Subcutaneous adipose tissue (tissue), 4 donors: ENCODE measurements around the gene FJX1. TPM values are rescaled to one million over a fixed set of nuclear protein-coding genes. Genes with fewer than 3 reads are reported as not detected.

ENCODE experiments used
- total RNA-seq, 4 donors: library from RNA; depleted of rRNA; stranded (reverse); fragments of >200 nt; gene quantifications; one replicate each; pipeline ENCODE4 v1.1.0, GENCODE V29; 2016
- TF ChIP-seq, protein P1 (sequence below): fragments of 450-650 bp; IDR thresholded peaks from one replicate; pipeline ENCODE4 v1.5.1; 2016; ENCODE audit warnings: low read depth, mild to moderate bottlenecking, control low read depth, antibody characterized with exemption, moderate library complexity

FJX1 gene
- total RNA-seq, 4 donors from 2014 or later: 1.1 to 4.6 (median 2.1) TPM

DNA sequence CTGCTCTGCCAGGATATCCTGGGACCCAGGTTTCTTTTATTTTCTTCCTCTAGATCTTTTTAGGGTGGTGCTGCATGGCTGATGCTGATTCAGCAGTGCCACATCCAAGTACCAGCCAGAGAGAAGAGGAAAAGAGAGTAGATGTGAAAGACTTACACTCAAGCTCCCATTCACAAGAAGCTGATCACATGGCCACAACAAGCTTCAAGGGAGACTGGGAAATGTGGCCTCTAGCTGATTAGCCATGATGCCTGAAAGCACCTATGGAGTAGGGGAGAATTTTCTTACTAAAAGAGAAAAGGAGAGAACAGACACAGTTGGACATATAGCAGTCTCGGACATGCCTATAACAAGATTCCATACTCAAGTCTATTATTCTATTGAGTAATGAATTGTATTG is 34.4 kb upstream of the FJX1 start:
- TF ChIP-seq, protein P1, sequence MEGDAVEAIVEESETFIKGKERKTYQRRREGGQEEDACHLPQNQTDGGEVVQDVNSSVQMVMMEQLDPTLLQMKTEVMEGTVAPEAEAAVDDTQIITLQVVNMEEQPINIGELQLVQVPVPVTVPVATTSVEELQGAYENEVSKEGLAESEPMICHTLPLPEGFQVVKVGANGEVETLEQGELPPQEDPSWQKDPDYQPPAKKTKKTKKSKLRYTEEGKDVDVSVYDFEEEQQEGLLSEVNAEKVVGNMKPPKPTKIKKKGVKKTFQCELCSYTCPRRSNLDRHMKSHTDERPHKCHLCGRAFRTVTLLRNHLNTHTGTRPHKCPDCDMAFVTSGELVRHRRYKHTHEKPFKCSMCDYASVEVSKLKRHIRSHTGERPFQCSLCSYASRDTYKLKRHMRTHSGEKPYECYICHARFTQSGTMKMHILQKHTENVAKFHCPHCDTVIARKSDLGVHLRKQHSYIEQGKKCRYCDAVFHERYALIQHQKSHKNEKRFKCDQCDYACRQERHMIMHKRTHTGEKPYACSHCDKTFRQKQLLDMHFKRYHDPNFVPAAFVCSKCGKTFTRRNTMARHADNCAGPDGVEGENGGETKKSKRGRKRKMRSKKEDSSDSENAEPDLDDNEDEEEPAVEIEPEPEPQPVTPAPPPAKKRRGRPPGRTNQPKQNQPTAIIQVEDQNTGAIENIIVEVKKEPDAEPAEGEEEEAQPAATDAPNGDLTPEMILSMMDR: no peak

DNA sequence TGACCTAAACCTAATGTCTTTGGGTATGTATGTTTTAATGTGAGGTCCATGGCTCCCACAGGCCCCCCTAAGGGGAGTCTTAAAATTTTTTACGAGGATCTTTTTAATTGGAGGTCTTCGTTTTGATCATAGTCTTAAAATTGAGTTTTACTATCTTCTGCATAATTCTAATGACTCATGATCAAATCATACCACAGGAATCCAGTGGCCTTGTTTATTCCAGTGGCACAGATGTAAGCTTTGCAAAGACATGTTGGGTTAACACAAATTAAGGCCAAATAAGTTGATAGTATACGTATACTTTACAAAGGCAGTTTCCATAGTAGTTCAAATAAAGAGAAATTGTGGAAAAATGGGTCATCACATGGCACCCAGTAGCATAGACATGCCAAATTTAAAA is 33.9 kb upstream of the FJX1 start:
- TF ChIP-seq, protein P1: no peak

DNA sequence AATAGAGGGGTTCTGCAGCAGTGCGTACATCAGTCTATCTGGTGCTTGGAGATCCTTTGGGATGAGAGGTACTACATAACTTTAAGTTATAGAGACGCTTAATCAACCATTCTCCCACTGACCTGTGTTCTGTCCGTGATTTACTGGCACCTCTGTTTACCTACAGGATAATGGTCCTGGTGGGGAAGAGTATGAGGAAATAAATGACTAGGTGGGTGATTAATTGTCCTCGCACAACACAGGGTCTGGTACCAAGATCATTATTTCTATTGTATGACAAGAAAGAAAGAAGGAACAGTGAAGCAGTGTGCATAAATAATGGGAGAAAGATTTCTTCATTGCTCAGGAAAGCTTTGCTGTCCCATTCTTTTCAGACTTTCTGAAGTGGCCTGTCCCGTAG is 32.8 kb upstream of the FJX1 start:
- TF ChIP-seq, protein P1: no peak

DNA sequence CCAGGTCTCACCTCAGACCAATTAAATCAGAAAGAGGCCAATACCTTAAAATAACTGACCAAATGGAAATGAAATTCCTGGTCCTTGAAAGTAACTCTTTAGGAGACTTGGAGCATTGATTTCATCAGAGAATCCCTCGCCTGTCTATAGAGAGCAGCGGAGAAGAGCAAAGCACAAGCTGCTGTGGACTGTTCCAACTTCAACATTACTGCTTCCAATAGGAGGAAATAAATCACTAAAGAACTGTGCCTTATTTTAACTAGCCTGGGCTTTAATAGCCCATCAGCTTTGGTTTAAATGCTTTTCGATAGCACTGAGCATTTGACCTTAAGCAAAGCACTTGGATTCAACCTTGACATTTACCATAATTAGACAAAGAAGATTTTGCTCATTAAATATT is 32.0 kb upstream of the FJX1 start:
- TF ChIP-seq, protein P1: no peak

DNA sequence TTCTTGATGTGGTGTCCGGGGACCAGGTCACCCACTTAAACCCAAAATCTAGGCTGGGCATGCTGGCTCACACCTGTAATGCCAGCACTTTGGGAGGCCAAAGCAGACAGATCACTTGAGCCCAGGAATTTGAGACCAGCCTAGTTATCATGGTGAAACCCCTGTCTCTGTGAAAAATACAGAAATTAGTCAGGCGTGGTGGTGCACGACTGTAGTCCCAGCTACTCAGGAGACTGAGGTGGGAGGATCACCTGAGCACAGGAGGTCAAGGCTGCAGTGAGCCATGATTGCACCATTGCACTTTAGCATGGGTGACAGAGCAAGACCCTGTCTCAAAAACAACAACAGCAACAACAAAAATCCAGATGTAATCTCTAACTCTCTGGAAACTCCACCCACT is 30.3 kb upstream of the FJX1 start:
- TF ChIP-seq, protein P1: no peak

DNA sequence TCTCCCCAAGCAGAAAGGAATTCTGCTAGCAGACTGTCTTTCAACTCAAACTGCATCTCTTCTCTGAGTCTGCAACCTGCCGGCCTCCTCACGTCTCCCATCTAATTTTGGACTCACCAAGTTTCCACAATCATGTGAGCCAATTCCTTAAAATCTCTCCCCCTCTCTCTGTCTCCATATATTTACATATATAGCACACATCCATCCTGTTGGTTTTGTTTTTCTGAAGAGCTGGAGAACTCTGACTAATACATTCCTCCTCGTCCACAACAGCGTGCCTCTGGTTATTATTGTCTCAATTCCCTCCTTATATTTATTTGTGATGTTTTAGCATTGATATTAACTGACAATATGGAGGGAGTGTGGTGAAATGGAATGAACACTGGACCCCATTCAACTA is 29.6 kb upstream of the FJX1 start:
- TF ChIP-seq, protein P1: no peak

DNA sequence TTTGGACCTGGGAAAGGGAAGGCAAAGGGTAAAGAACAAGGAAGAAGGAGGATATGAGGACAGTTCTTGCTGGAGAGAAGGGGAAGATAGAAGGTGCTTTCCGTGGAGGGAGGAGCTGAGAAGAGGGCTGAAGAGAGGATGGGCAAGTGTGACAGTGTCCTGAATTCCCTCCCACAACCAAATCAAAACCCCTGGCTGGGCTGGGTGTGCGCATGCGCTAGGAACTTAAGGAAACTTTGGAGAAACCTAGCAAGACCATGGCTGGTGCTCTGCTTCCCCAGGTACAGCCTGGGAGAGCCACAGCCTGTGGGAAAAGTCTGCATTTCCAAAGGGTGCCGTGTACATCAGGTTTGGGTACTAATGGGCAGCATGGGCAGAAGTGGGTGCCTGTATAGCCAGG is 29.0 kb upstream of the FJX1 start:
- TF ChIP-seq, protein P1: no peak
